K562 (cell line): ENCODE data around the gene LGR6.

Experiments
- DPF2 ChIP-seq: fragments of 450-650 bp; IDR thresholded peaks from 2 replicates; pipeline ENCODE4 v1.6.1; 2016
- EGR1 ChIP-seq: fragments of 450-650 bp; conservative IDR thresholded peaks from 2 replicates; pipeline ENCODE4 v1.6.1; 2017; ENCODE audit warnings: mild to moderate bottlenecking
- KAT2B ChIP-seq: IDR thresholded peaks from one replicate; pipeline ENCODE4 v1.6.1; 2012; ENCODE audit warnings: low read depth, mild to moderate bottlenecking, control low read depth, inconsistent platforms, low read length, moderate library complexity
- SIN3A ChIP-seq, 2 experiments: fragments of 150-350 bp in 1 of 2; IDR thresholded peaks; 2 replicates each; pipeline ENCODE4 v1.6.1; 2011 to 2016; ENCODE audit warnings: borderline replicate concordance in 2 of 2, low read depth in 2 of 2, low read length in 2 of 2, mild to moderate bottlenecking in 2 of 2, moderate library complexity in 2 of 2; ENCODE audit not compliant: control insufficient read depth in 1 of 2
- TAF1 ChIP-seq: IDR thresholded peaks from 2 replicates; pipeline ENCODE4 v1.6.1; 2011; ENCODE audit warnings: mild to moderate bottlenecking, low read length, moderate library complexity; ENCODE audit not compliant: insufficient read depth, control insufficient read depth, severe bottlenecking; ENCODE audit errors: extremely low read depth
- TF ChIP-seq, protein P1 (sequence below), 3 experiments: IDR thresholded peaks in 2 of 3; conservative IDR thresholded peaks in 1 of 3; 2 replicates each; pipeline ENCODE4 v1.5.1; 2011 to 2012; ENCODE audit warnings: low read length in 3 of 3, mild to moderate bottlenecking in 3 of 3, control low read depth in 2 of 3, improper control_type of control experiment in 1 of 3, inconsistent platforms in 1 of 3, low read depth in 1 of 3, mixed read lengths in 1 of 3, moderate library complexity in 1 of 3; ENCODE audit not compliant: insufficient read depth in 2 of 3
- TF ChIP-seq, protein P2 (sequence below): fragments of 250-450 bp; sonication (Bioruptor Pico); IDR thresholded peaks from 2 replicates; pipeline ENCODE4 v1.8.0; 2021; ENCODE audit warnings: moderate library complexity, mild to moderate bottlenecking, inconsistent platforms

DNA sequence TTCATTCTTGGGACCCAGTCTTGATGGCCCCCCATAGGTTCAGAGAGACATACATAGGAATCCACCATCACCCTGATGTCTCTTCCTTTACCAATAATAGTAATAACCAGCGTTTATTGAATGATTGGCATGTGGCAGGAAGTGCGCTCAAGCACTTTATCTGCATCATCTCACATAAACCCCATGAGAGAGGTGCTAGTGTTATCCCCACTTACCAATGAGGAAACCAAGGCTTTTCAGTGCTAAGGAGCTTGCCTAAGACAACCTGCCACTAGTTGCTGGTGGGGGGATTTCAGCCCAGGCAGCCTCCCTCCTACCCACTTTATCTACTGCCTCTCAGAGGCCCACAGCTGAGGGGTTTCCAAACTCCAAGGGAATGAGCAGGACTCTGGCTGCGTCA lies 7.7 kb downstream of the LGR6 start:
- TF ChIP-seq, protein P1, sequence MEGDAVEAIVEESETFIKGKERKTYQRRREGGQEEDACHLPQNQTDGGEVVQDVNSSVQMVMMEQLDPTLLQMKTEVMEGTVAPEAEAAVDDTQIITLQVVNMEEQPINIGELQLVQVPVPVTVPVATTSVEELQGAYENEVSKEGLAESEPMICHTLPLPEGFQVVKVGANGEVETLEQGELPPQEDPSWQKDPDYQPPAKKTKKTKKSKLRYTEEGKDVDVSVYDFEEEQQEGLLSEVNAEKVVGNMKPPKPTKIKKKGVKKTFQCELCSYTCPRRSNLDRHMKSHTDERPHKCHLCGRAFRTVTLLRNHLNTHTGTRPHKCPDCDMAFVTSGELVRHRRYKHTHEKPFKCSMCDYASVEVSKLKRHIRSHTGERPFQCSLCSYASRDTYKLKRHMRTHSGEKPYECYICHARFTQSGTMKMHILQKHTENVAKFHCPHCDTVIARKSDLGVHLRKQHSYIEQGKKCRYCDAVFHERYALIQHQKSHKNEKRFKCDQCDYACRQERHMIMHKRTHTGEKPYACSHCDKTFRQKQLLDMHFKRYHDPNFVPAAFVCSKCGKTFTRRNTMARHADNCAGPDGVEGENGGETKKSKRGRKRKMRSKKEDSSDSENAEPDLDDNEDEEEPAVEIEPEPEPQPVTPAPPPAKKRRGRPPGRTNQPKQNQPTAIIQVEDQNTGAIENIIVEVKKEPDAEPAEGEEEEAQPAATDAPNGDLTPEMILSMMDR (IDR thresholded peaks at IDR 0.05 in 2 of 3, conservative IDR thresholded peaks at IDR 0.05 in 1 of 3; ENCODE audit: insufficient read depth in 2 of 3, low read depth in 1 of 3, low read length in 3 of 3) = no peak
- no peak for TF ChIP-seq EGR1
- TF ChIP-seq TAF1 = no peak
- TF ChIP-seq KAT2B = no peak
- TF ChIP-seq DPF2 = no peak
- TF ChIP-seq SIN3A (IDR thresholded peaks at IDR 0.05; ENCODE audit: borderline replicate concordance in 2 of 2, control insufficient read depth in 1 of 2, low read depth in 2 of 2, low read length in 2 of 2) = no peak
- TF ChIP-seq, protein P2, sequence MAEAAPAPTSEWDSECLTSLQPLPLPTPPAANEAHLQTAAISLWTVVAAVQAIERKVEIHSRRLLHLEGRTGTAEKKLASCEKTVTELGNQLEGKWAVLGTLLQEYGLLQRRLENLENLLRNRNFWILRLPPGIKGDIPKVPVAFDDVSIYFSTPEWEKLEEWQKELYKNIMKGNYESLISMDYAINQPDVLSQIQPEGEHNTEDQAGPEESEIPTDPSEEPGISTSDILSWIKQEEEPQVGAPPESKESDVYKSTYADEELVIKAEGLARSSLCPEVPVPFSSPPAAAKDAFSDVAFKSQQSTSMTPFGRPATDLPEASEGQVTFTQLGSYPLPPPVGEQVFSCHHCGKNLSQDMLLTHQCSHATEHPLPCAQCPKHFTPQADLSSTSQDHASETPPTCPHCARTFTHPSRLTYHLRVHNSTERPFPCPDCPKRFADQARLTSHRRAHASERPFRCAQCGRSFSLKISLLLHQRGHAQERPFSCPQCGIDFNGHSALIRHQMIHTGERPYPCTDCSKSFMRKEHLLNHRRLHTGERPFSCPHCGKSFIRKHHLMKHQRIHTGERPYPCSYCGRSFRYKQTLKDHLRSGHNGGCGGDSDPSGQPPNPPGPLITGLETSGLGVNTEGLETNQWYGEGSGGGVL (CRISPR knock-in tag) = no peak
